Uterus (tissue), 2 donors: ENCODE measurements around the gene RERGL.

ENCODE experiments used
- POLR2A ChIP-seq, 2 donors: fragments of 450-650 bp; IDR thresholded peaks; one replicate each; pipeline ENCODE4 v1.6.1; 2016; ENCODE audit warnings: antibody characterized with exemption in 2 of 2, mild to moderate bottlenecking in 1 of 2, moderate library complexity in 1 of 2
- TF ChIP-seq, protein P1 (sequence below), 4 experiments: fragments of 200-600 bp in 2 of 4; fragments of 450-650 bp in 2 of 4; sonication (generic) in 2 of 4; IDR thresholded peaks; one replicate each; pipeline ENCODE4 v1.5.1; 2016 to 2019; ENCODE audit warnings: antibody characterized with exemption in 4 of 4, mild to moderate bottlenecking in 2 of 4, moderate library complexity in 1 of 4

DNA sequence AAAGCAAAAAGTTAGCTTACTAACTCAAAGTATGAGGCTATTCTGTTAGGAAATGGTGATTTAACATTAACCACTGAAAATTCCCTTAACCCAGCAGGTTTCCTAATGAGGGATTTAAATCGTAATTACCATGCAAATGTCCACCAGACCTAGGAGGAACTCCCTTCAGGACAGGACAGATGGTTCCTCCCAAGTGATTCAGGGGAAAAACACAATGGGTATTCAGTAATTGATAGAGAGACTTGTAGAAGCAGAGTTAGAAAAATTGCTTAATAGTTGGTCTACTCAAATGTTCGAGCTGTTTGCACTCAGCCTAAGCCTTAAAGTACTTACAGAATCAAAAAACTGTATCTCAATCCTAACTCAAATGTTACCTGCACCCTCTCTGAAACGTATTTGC, 21.6 kb downstream of the RERGL start:
- no peak for TF ChIP-seq POLR2A (IDR thresholded peaks at IDR 0.05)
- TF ChIP-seq, protein P1, sequence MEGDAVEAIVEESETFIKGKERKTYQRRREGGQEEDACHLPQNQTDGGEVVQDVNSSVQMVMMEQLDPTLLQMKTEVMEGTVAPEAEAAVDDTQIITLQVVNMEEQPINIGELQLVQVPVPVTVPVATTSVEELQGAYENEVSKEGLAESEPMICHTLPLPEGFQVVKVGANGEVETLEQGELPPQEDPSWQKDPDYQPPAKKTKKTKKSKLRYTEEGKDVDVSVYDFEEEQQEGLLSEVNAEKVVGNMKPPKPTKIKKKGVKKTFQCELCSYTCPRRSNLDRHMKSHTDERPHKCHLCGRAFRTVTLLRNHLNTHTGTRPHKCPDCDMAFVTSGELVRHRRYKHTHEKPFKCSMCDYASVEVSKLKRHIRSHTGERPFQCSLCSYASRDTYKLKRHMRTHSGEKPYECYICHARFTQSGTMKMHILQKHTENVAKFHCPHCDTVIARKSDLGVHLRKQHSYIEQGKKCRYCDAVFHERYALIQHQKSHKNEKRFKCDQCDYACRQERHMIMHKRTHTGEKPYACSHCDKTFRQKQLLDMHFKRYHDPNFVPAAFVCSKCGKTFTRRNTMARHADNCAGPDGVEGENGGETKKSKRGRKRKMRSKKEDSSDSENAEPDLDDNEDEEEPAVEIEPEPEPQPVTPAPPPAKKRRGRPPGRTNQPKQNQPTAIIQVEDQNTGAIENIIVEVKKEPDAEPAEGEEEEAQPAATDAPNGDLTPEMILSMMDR (IDR thresholded peaks at IDR 0.05), result no peak
